ENCODE measurements around the gene MSL1. TPM values are rescaled to one million over a fixed set of nuclear protein-coding genes. Genes with fewer than 3 reads are reported as not detected.
"Not testable (repeated sequence)": the region's sequence is repeated elsewhere in the genome, so short reads cannot be mapped to it uniquely, and the experiment has no call there.

Gene MSL1
- total RNA-seq, 1 donor from 2014 or later = 135 TPM

DNA sequence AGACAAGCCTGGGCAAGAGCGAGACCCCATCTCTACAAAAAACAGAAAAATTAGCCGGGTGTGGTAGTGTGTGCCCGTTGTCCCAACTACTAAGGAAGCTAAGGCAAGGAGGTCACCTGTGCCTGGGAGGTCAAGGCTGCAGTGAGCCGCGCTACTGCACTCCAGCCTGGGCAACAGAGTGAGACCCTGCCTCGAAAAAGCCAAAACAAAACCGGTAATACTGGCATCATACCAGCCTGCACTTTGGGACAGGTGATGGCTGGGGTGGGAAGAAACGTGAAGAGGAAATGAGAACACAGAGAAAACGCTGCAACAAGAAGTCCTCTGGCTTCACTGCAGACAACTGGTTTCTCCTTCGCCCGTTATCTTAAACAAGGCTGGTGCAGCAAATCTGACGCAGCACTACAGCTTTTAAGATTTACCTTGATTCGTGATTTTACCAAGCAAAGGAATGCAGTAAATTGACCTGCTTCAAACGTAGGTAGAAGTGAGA lies 17.8 kb downstream of the MSL1 start:
- no peak for DNase-seq (ENCODE audit: low spot score in 2 of 2, unreplicated experiment in 2 of 2)
- Mint-ChIP-seq H3K36me3 (peaks cover 30% of the 10 kb centered on the region), H3K27ac (peak overlapping the region; percentile 99), H3K4me3 (peak overlapping the region; percentile 85), H3K9me3 (no peaks in the 10 kb centered on the region), H3K4me1 (peaks cover 21% of the 10 kb centered on the region), H3K27me3 (ENCODE audit: low read depth) (no peaks in the 10 kb centered on the region)
- TF ChIP-seq, protein P1, sequence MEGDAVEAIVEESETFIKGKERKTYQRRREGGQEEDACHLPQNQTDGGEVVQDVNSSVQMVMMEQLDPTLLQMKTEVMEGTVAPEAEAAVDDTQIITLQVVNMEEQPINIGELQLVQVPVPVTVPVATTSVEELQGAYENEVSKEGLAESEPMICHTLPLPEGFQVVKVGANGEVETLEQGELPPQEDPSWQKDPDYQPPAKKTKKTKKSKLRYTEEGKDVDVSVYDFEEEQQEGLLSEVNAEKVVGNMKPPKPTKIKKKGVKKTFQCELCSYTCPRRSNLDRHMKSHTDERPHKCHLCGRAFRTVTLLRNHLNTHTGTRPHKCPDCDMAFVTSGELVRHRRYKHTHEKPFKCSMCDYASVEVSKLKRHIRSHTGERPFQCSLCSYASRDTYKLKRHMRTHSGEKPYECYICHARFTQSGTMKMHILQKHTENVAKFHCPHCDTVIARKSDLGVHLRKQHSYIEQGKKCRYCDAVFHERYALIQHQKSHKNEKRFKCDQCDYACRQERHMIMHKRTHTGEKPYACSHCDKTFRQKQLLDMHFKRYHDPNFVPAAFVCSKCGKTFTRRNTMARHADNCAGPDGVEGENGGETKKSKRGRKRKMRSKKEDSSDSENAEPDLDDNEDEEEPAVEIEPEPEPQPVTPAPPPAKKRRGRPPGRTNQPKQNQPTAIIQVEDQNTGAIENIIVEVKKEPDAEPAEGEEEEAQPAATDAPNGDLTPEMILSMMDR (IDR thresholded peaks at IDR 0.05; ENCODE audit: unreplicated experiment) = no peak

DNA sequence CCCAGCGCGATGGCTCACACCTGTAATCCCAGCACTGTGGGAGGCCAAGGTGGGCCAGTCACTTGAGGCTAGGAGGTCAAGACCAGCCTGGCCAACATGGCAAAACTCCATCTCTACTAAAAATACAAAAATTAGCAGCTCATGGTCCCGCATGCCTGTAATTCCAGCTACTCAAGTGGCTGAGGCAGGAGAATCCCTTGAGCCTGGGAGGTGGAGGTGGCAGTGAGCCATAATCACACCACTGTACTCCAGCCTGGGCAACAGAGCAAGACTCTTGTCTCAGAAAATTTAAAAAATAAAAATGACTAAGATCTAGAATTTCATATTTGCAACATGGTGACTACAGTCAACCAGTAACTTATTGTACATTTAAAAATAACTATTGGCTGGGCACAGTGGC lies 21.4 kb downstream of the MSL1 start:
- not testable (repeated sequence) for H3K4me3 Mint-ChIP-seq; H3K27ac Mint-ChIP-seq; DNase-seq (ENCODE audit: low spot score in 2 of 2, unreplicated experiment in 2 of 2); H3K27me3 Mint-ChIP-seq (ENCODE audit: low read depth); H3K9me3 Mint-ChIP-seq
- peaks cover 25% of the 10 kb centered on the region for H3K4me1 Mint-ChIP-seq
- peaks cover 21% of the 10 kb centered on the region for H3K36me3 Mint-ChIP-seq

DNA sequence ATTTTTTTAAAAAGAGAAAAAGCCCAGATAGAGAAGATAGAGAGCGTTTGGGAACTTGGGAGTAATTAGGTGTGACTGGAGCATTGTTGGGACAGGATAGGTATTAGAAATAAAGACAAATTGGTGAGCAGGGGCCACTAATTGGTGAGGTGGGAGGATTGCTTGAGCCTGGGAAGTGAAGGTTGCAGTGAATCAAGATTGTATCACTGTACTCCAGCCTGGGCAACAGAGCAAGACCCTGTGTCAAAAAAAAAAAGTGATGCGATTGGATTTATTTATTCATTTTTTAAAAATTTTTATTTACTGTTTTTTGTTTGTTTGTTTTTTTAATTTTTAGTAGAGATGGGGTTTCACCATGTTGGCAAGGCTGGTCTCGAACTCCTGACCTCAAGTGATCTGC lies 23.7 kb downstream of the MSL1 start:
- TF ChIP-seq, protein P1 (IDR thresholded peaks at IDR 0.05; ENCODE audit: unreplicated experiment) = no peak
- H3K4me3 Mint-ChIP-seq = no peak overlapping the region
- no peaks in the 10 kb centered on the region for H3K9me3 Mint-ChIP-seq
- peaks cover 40% of the 10 kb centered on the region for H3K36me3 Mint-ChIP-seq
- peaks cover 18% of the 10 kb centered on the region for H3K4me1 Mint-ChIP-seq
- H3K27me3 Mint-ChIP-seq (ENCODE audit: low read depth) = no peaks in the 10 kb centered on the region
- H3K27ac Mint-ChIP-seq = no peak overlapping the region
- DNase-seq (ENCODE audit: low spot score in 2 of 2, unreplicated experiment in 2 of 2) = no peak

DNA sequence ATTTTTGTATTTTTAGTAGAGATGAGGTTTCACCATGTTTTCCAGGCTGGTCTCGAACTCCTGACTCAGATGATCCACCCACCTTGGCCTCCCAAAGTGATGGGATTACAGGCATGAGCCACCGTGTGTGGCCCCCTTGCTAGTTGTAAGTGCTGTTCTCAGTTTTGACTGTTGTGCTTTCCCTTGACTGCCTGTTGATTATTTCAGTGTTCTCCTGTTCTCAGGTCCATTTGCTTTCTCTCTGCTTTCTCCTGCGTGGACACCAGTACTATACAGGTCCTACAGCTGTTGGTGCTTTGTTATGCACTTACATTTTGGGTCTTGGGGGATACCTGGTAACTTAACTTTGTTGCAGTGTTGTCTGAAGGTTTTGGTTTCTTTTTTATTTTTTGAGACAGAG lies 26.8 kb downstream of the MSL1 start:
- H3K27ac Mint-ChIP-seq = no peak overlapping the region
- peaks cover 43% of the 10 kb centered on the region for H3K36me3 Mint-ChIP-seq
- TF ChIP-seq, protein P1 (IDR thresholded peaks at IDR 0.05; ENCODE audit: unreplicated experiment) = no peak
- H3K27me3 Mint-ChIP-seq (ENCODE audit: low read depth) = no peaks in the 10 kb centered on the region
- DNase-seq (ENCODE audit: low spot score in 2 of 2, unreplicated experiment in 2 of 2) = no peak
- peaks cover 4% of the 10 kb centered on the region for H3K4me1 Mint-ChIP-seq
- no peak overlapping the region for H3K4me3 Mint-ChIP-seq
- no peaks in the 10 kb centered on the region for H3K9me3 Mint-ChIP-seq

DNA sequence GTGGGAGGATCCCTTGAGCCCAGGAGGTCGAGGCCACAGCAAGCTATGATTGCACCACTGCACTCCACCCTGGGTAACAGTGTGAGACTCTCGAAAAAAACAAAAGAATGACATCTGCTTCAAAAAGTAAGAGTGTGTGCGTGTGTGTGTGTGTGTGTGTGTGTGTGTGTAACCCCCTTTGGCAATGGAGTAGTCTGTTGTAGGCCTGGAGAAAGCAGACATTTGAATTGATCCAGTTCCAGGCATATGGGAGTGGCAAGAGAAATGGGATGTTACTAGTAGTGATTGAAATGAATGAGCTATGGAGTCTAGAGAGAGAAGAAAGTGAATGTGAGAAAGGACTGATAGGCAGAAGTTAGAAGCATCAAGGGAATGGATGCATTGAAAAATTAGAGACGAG lies 28.5 kb downstream of the MSL1 start:
- DNase-seq (ENCODE audit: low spot score in 2 of 2, unreplicated experiment in 2 of 2) = no peak
- no peak overlapping the region for H3K4me3 Mint-ChIP-seq
- H3K27ac Mint-ChIP-seq = no peak overlapping the region
- H3K27me3 Mint-ChIP-seq (ENCODE audit: low read depth) = no peaks in the 10 kb centered on the region
- TF ChIP-seq, protein P1 (IDR thresholded peaks at IDR 0.05; ENCODE audit: unreplicated experiment) = no peak
- peaks cover 4% of the 10 kb centered on the region for H3K4me1 Mint-ChIP-seq
- no peaks in the 10 kb centered on the region for H3K9me3 Mint-ChIP-seq
- H3K36me3 Mint-ChIP-seq = peaks cover 50% of the 10 kb centered on the region

DNA sequence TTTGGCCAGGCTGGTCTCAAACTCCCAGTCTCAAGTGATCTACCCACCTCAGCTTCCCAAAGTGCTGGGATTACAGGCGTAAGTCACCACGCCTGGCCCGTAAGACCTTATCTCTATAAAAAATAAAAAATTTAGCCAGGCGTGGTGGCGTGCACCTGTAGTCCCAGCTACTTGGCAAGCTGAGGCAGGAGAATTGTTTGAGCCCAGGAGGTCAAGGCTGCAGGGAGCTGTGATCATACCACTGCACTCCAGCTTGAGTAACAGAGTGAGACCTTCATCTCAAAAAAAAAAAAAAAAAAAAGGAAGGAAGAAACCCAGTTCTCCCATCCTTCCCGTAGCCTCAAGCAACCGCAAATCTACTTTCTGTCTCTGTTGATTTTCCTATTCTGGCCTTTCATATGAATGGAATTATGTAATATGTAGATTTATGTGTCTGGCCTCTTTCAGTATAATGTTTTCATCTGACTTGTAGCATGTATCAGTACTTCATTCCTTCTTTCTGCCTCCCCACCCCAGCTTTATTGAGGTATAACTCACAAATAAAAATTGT lies 29.7 kb downstream of the MSL1 start:
- Mint-ChIP-seq H3K27ac (no peak overlapping the region), H3K27me3 (ENCODE audit: low read depth) (no peaks in the 10 kb centered on the region), H3K9me3 (no peaks in the 10 kb centered on the region), H3K36me3 (peaks cover 53% of the 10 kb centered on the region), H3K4me3 (no peak overlapping the region), H3K4me1 (no peaks in the 10 kb centered on the region)
- DNase-seq (ENCODE audit: low spot score in 2 of 2, unreplicated experiment in 2 of 2) = no peak
- TF ChIP-seq, protein P1 (IDR thresholded peaks at IDR 0.05; ENCODE audit: unreplicated experiment) = no peak
